Measurements from ENCODE around the gene ZNF44.

The ZNF44 gene

DNA sequence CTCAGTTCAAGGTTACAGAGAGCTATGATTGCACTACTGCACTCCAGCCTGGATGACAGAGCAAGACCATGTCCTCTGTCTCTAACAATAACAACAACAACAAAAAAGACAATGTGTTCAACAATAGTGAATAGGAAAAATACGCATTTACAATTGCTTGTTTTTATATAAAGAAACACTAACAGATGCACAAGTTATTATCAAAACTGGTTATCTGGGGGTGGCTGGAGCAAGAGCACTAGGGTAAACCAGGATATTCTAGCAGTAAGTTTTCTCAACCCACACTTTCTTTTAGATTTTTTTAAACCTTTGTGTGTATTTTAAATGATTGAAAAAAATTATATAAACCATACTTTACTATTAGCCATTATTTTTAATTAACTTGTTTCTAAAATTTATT is 33.1 kb downstream of the ZNF44 start:
- DNase-seq (ENCODE audit: low read depth): no peak

- no peak for DNase-seq (ENCODE audit: low read depth)
Observed at GRCh38 chr19:12260861-12261260, 33.8 kb downstream of the ZNF44 start.

DNA sequence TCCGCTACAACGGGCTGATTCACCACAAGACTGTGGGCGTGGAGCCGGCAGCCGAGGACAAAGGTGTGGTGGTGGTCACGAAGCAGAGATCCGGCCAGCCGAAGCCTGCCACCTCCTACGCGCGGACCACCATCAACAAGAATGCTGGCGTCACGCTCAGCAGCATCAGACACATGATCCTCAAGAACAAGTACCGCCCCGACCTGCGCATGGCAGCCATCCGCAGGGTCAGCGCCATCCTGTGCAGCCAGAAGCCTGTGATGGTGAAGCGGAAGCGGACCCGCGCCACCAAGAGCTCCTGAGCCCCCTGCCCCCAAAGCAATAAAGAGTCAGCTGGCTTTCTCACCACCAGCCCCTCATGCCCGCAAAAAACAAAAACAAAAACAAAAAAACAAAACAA is 34.4 kb downstream of the ZNF44 start:
- DNase-seq (ENCODE audit: low read depth): no peak

- no peak for DNase-seq (ENCODE audit: low read depth)
Observed at GRCh38 chr19:12255372-12255771, 39.3 kb downstream of the ZNF44 start.

DNA sequence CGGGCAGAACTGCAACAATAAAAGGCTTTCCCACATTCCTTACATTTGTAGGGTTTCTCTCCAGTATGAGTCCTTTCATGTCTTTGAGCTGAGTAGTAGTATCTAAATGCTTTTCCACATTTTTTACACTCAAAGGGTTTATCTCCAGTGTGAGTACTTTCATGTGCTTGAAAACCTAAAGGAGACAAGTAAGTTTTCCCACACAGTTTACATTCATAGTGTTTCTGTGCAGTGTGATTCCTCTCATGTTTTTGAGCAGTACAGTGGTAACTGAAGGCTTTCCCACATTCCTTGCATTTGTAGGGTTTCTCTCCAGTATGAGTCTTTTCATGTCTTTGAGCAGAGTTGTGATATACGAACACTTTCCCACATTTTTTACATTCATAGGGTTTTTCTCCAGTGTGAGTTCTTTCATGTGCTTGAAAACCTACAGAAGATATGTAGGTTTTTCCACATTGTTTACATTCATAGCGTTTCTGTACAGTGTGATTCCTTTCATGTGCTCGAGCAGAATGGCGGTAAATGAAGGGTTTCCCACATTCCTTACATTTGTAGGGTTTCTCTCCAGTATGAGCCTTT is 47.0 kb downstream of the ZNF44 start:
- no peak for DNase-seq (ENCODE audit: low read depth)

DNA sequence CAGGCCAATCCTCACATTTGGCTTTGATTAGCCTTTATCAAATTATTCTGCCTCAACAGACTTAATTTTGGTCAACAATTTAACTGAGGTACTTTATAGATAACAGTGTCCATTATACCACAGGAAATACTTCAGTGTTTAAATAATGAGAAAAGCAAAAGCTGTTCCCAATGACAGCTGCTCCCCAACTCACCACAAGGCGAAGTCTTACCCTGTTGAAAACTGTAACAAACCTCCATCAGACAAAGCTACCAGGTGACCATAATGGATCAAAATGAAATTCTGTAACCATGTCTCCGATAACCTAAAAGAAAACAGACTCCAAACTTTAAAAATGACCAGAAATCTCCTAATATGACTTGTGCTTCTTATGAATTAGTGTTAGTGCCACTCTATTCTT is 50.3 kb downstream of the ZNF44 start:
- DNase-seq (ENCODE audit: low read depth): no peak

DNA sequence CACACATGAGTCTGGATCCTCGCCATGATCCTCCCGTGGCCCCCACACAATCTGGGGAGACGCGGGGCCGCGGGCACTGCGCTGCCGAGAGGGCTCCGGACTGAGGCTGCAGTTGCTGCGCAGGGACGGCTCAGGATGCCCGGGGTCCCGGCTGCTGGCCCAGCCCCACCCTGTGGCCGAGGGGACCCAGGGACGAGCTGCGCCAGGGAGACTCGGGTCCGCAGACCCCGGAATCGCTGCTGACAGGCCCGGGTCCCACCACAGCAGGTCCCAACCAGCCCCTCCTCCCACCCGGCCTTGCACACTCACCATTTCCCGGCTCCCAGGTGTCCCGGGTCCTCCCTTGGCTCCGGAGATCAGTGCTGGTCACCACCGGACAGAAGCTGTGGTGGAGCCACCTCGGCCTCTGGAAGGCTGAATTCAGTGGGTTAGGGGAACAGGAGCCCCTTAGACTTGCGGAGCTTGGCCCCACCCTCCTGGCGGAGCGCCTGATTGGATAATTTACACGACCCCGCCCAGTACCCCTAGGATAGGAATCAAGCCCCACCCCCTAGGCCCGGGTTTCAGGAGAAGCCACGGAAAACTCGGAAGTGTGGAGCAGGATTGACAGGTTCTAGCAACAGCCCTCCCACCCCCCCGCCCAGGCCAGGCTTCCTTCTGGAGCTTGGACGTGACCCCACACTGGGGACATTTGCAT is 57.4 kb downstream of the ZNF44 start:
- DNase-seq (ENCODE audit: low read depth): no peak

GRCh38 chr19:12232961-12233360 is 61.7 kb downstream of the ZNF44 start:
- DNase-seq (ENCODE audit: low read depth): no peak

- no peak for DNase-seq (ENCODE audit: low read depth)
Observed at GRCh38 chr19:12230751-12231733, 63.6 kb downstream of the ZNF44 start.

- DNase-seq (ENCODE audit: low read depth): no peak
Observed at GRCh38 chr19:12229990-12230389, 64.7 kb downstream of the ZNF44 start.

- no peak for DNase-seq (ENCODE audit: low read depth)
Observed at GRCh38 chr19:12224676-12225075, 70.0 kb downstream of the ZNF44 start.

DNA sequence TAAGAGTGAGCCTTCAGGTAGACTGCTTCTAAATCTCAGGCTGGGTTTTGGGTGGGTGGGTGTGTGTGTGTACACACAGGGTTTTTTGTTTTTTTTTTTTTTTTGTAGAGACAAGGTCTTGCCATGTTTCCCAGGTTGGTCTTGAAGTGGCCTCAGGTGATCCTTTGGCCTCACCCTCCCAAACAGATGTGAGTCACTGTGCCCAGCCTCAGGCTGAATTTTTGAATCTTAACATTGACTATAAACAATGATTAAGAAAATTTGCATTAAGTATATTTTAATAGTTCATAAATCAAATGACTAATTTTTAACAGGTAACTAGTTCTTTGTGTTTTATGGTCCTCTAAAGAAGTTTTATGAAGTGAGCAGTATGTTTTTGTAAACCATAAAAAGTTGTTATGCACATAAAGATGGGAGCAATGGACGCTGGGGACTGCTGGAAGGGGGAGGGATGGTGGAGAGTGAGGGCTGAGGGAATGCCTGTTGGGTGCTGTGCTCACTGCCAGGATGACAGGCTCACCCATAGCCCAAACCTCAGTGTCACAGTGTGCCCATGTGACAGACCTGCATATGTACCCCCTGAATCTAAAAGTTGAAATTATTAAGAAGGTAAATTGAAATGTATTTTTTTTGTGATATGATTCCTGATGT is 71.6 kb downstream of the ZNF44 start:
- no peak for DNase-seq (ENCODE audit: low read depth)

All from T-helper 22 cell (primary cell).